Endothelial cell of umbilical vein (primary cell): Measurements from ENCODE around the gene TLNRD1. TPM values are rescaled to one million over a fixed set of nuclear protein-coding genes. Genes with fewer than 3 reads are reported as not detected.

Source experiments
- Bru-seq: library from RNA; stranded (reverse); fragments of 400-500 nt; gene quantifications from one replicate; lab custom pipeline; 2021; lab: Mats Ljungman, UMichigan
- BruChase-seq, 2 experiments: library from RNA; stranded (reverse); fragments of 400-500 nt; gene quantifications; one replicate each; lab custom pipeline; 2021; lab: Mats Ljungman, UMichigan
- BruUV-seq: library from RNA; stranded (reverse); fragments of 400-500 nt; replicated peaks from 2 replicates; lab custom pipeline; 2021; lab: Mats Ljungman, UMichigan
- CTCF ChIA-PET: fragments of 300-600, 350-600 bp; sonication (Branson Sonifier 250); formaldehyde crosslinking; loops from one replicate; lab custom pipeline; 2021; ENCODE audit warnings: antibody characterized with exemption, inconsistent platforms; lab: Charles Lee
- POLR2A ChIA-PET: fragments of 300-600, 350-600 bp; sonication (Branson Sonifier 250); formaldehyde crosslinking; loops from one replicate; lab custom pipeline; 2021; ENCODE audit warnings: antibody characterized with exemption, inconsistent platforms; lab: Charles Lee
- DNase-seq: peaks from one replicate; pipeline ENCODE4 v3.0.0-alpha.2; 2011; ENCODE audit warnings: low read depth, low spot score
- FAIRE-seq: peaks from 2 replicates; lab custom pipeline; 2011; peaks lifted over from hg19 to GRCh38; lab: Jason Lieb, UNC
- H2AFZ ChIP-seq: 2 replicates; pipeline ENCODE4 v1.6.0; 2012; ENCODE audit warnings: low read depth, low read length, control low read depth, inconsistent platforms
- H3K27ac ChIP-seq: 2 replicates; pipeline ENCODE4 v1.5.1; 2011; ENCODE audit warnings: low read depth, mild to moderate bottlenecking, control low read depth, low read length, moderate library complexity; ENCODE audit not compliant: insufficient read depth
- H3K27me3 ChIP-seq, 2 experiments: 2 replicates each; pipeline versions ENCODE4 v1.6.0 to v1.6.1; 2011; ENCODE audit warnings: low read length in 2 of 2, mixed read lengths in 1 of 2; ENCODE audit not compliant: control insufficient read depth in 2 of 2, insufficient read depth in 2 of 2
- H3K36me3 ChIP-seq, 2 experiments: 2 replicates in 1 of 2; 3 replicates in 1 of 2; pipeline ENCODE4 v1.5.1; 2011; ENCODE audit warnings: low read length in 2 of 2, mild to moderate bottlenecking in 1 of 2, moderate library complexity in 1 of 2; ENCODE audit not compliant: control insufficient read depth in 2 of 2, insufficient read depth in 2 of 2; ENCODE audit errors: extremely low read depth in 1 of 2
- H3K4me1 ChIP-seq: 3 replicates; pipeline ENCODE4 v1.5.1; 2011; ENCODE audit warnings: mild to moderate bottlenecking, low read length; ENCODE audit not compliant: control insufficient read depth, insufficient read depth; ENCODE audit errors: extremely low read depth
- H3K4me2 ChIP-seq: 2 replicates; pipeline ENCODE4 v1.6.1; 2011; ENCODE audit warnings: low read length, control low read depth, mixed read lengths; ENCODE audit not compliant: insufficient read depth
- H3K4me3 ChIP-seq, 3 experiments: fragments of 200-600 bp in 1 of 3; sonication (generic), shearing (Covaris generic) in 1 of 3; replicated peaks in 1 of 3; 2 replicates each; pipeline ENCODE4 v1.5.1; 2011 to 2016; ENCODE audit warnings: control low read depth in 3 of 3, low read length in 3 of 3, mild to moderate bottlenecking in 2 of 3, inconsistent platforms in 1 of 3, low read depth in 1 of 3, moderate library complexity in 1 of 3; ENCODE audit not compliant: insufficient read depth in 1 of 3
- H3K79me2 ChIP-seq: 2 replicates; pipeline ENCODE4 v1.6.0; 2012; ENCODE audit warnings: low read length, inconsistent platforms; ENCODE audit not compliant: control insufficient read depth, insufficient read depth
- H3K9ac ChIP-seq: replicated peaks from 2 replicates; pipeline ENCODE3; 2011; ENCODE audit warnings: low read length, control low read depth; ENCODE audit not compliant: insufficient read depth; ENCODE audit errors: extremely low read depth
- H3K9me1 ChIP-seq: replicated peaks from 3 replicates; pipeline ENCODE4 v1.6.0; 2011; ENCODE audit warnings: mild to moderate bottlenecking, low read length; ENCODE audit not compliant: control insufficient read depth, insufficient read depth; ENCODE audit errors: extremely low read depth
- H3K9me3 ChIP-seq: replicated peaks from 2 replicates; pipeline ENCODE4 v1.5.1; 2012; ENCODE audit warnings: low read length, inconsistent platforms; ENCODE audit not compliant: control insufficient read depth, insufficient read depth
- H4K20me1 ChIP-seq: replicated peaks from 2 replicates; pipeline ENCODE3; 2011; ENCODE audit warnings: mild to moderate bottlenecking, low read length; ENCODE audit not compliant: control insufficient read depth, insufficient read depth; ENCODE audit errors: extremely low read depth
- CTCF ChIP-seq, 2 donors: IDR thresholded peaks; 1 replicate in 1 of 2; 2 replicates in 1 of 2; pipeline ENCODE4 v1.5.1; 2011; ENCODE audit warnings: low read length in 2 of 2, mild to moderate bottlenecking in 2 of 2, moderate library complexity in 2 of 2, control low read depth in 1 of 2, inconsistent platforms in 1 of 2, low read depth in 1 of 2; ENCODE audit not compliant: insufficient read depth in 1 of 2; ENCODE audit errors: extremely low read depth in 1 of 2
- EZH2 ChIP-seq: IDR thresholded peaks from 2 replicates; pipeline ENCODE4 v1.6.1; 2012; ENCODE audit warnings: borderline replicate concordance, low read depth, mild to moderate bottlenecking, moderate library complexity, low read length, inconsistent platforms; ENCODE audit not compliant: severe bottlenecking
- FOS ChIP-seq: IDR thresholded peaks from 2 replicates; pipeline ENCODE4 v1.6.1; 2011; ENCODE audit warnings: mild to moderate bottlenecking, low read length, moderate library complexity, borderline replicate concordance; ENCODE audit not compliant: insufficient read depth
- GATA2 ChIP-seq: IDR thresholded peaks from 2 replicates; pipeline ENCODE4 v1.7.0; 2011; ENCODE audit warnings: low read depth, mild to moderate bottlenecking, moderate library complexity, mixed read lengths, low read length; ENCODE audit not compliant: insufficient read length, insufficient read depth
- JUN ChIP-seq: IDR thresholded peaks from 2 replicates; pipeline ENCODE4 v1.6.1; 2011; ENCODE audit warnings: borderline replicate concordance, low read depth; ENCODE audit not compliant: insufficient read length, insufficient read depth
- MYC ChIP-seq: IDR thresholded peaks from one replicate; pipeline ENCODE4 v1.6.1; 2011; ENCODE audit warnings: mild to moderate bottlenecking, low read depth, low read length
- POLR2A ChIP-seq: IDR thresholded peaks from 2 replicates; pipeline ENCODE4 v1.6.1; 2012; ENCODE audit warnings: low read depth, mild to moderate bottlenecking, control low read depth, low read length
- POLR2AphosphoS5 ChIP-seq: IDR thresholded peaks from 2 replicates; pipeline ENCODE4 v1.6.1; 2012; ENCODE audit warnings: low read depth, mild to moderate bottlenecking, control low read depth, low read length, moderate library complexity; ENCODE audit not compliant: insufficient read depth
- dilution Hi-C: fragments of 300-500 bp; cut with MboI; formaldehyde crosslinking; loops from one replicate; pipeline ENCODE4 v1.15.0; 2019; ENCODE audit warnings: low sequenced_read_pairs; ENCODE audit not compliant: extremely low pct_ligation_motif_present
- intact Hi-C: fragments of 100-400 bp; cut with micrococcal nuclease; formaldehyde crosslinking; loops from one replicate; pipeline ENCODE4 v1.10.0; 2022
- long read RNA-seq: library from polyadenylated mRNA; stranded (forward); transcript quantifications from one replicate; pipeline ENCODE4 v2.0.0, GENCODE V29; 2021
- polyA minus RNA-seq, 3 experiments: library from RNA; depleted of rRNA, polyadenylated mRNA; stranded (reverse); fragments of >200 nt; gene quantifications; 1 replicate in 1 of 3; 2 replicates in 2 of 3; pipeline ENCODE4 v1.2.3, GENCODE V29; 2011
- polyA plus RNA-seq, 4 experiments: library from polyadenylated mRNA; depleted of rRNA in 3 of 4; stranded (reverse) in 3 of 4; unstranded in 1 of 4; fragments of >200 nt; gene quantifications; 2 replicates each; pipeline versions ENCODE4 v1.2.1 to v1.2.3, GENCODE V29; 2011 to 2012; ENCODE audit warnings: missing spikeins in 1 of 4
- total RNA-seq: library from RNA; stranded (reverse); gene quantifications from 2 replicates; pipeline ENCODE4 v1.2.3, GENCODE V29; 2021
- TF ChIP-seq, protein P1 (sequence below): IDR thresholded peaks from 2 replicates; pipeline ENCODE4 v1.6.1; 2011; ENCODE audit not compliant: insufficient read depth, insufficient read length

The TLNRD1 gene
- total RNA-seq (33.0 and 33.2 TPM in 2 replicates), polyA plus RNA-seq (17.8 and 21.7 TPM in 2 replicates), polyA minus RNA-seq (8.3 and 11.1 TPM in 2 replicates), Bru-seq, nascent RNA (percentile 91 among the genes with signal in this experiment), BruChase-seq, experiment 1, labeled RNA remaining after a 6-hour chase (percentile 95 among the genes with signal in this experiment), BruChase-seq, experiment 2, labeled RNA remaining after a 2-hour chase (percentile 97 among the genes with signal in this experiment)
- 10.2 and 14.1 TPM in 2 replicates for polyA plus RNA-seq (2011; cell fraction: cytosol; rRNA removed)
- polyA plus RNA-seq (2011; cell fraction: nucleus; rRNA removed): 6.6 and 7.0 TPM in 2 replicates
- 11.4 and 12.9 TPM in 2 replicates for polyA plus RNA-seq (2012)
- polyA minus RNA-seq (2011; cell fraction: cytosol; rRNA and poly(A)+ RNA removed): 14.3 TPM
- polyA minus RNA-seq (2011; cell fraction: nucleus; rRNA and poly(A)+ RNA removed): 10.1 and 13.9 TPM in 2 replicates
- long read RNA-seq, full-length matches to known transcripts: 84 of 84 reads
- long read RNA-seq, partial matches to known transcripts: 0 of 84 reads
- long read RNA-seq, other reads (novel, unspliced or antisense): 0 of 84 reads

GRCh38 chr15:81000624-81001151 lies at the start of gene TLNRD1:
TSS of gene TLNRD1 (plus strand) at chr15:81000923. CDS start at chr15:81002272, 1,349 bp downstream.
- intact Hi-C loops (loop anchor here (1.0 to 10.0 kb wide), 6 partner anchors 11 to 1044 kb away; partner anchors contain the start of genes MESD and MEX3B), dilution Hi-C loops (no loop called here)
- H4K20me1 ChIP-seq: peaks cover 4% of the 10 kb centered on the region
- peak within 1 kb of the TSS; percentile 55 for H2AFZ ChIP-seq
- H3K27me3 ChIP-seq: no peaks in the 10 kb centered on the region
- DNase-seq: peak; percentile 92
- peaks cover 35% of the 10 kb centered on the region for H3K4me1 ChIP-seq
- BruUV-seq: no TSS peak
- POLR2A ChIA-PET: interaction anchor here (0.6 to 2.7 kb wide), 5 partner anchors 9 to 98 kb away, joined by 3 to 16 read pairs (median 5); no protein-coding TSS in a partner anchor
- peaks cover 52% of the 10 kb centered on the region for H3K79me2 ChIP-seq
- no peaks in the 10 kb centered on the region for H3K9me3 ChIP-seq
- CTCF ChIA-PET: interaction anchor here (0.8 to 8.6 kb wide), 11 partner anchors 10 to 265 kb away, joined by 3 to 114 read pairs (median 6); no protein-coding TSS in a partner anchor
- H3K4me3 ChIP-seq: peak within 1 kb of the TSS; percentile 73 to 87 (median 75)
- peak; percentile 79 for FAIRE-seq
- peak; percentile 82 for TF ChIP-seq POLR2AphosphoS5
- TF ChIP-seq GATA2: no peak
- TF ChIP-seq, protein P1, sequence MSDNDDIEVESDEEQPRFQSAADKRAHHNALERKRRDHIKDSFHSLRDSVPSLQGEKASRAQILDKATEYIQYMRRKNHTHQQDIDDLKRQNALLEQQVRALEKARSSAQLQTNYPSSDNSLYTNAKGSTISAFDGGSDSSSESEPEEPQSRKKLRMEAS: no peak
- TF ChIP-seq EZH2: no peak
- TF ChIP-seq CTCF (IDR thresholded peaks at IDR 0.05; ENCODE audit: extremely low read depth in 1 of 2, insufficient read depth in 1 of 2, low read depth in 1 of 2, low read length in 2 of 2): no peak
- no peak for TF ChIP-seq MYC
- no peak for TF ChIP-seq FOS
- TF ChIP-seq JUN: no peak
- peak; percentile 91 for TF ChIP-seq POLR2A
- peak within 1 kb of the TSS; percentile 79 for H3K4me2 ChIP-seq
- H3K27ac ChIP-seq: peak within 1 kb of the TSS; percentile 85
- H3K9me1 ChIP-seq: no peaks in the 10 kb centered on the region
- H3K36me3 ChIP-seq: peaks cover 0 to 4% of the 10 kb centered on the region in 2 experiments
- H3K9ac ChIP-seq: peak within 1 kb of the TSS; percentile 96
